GM18867 (cell line): ENCODE results near the gene TRABD.
"Not testable (repeated sequence)": the region's sequence is repeated elsewhere in the genome, so short reads cannot be mapped to it uniquely, and the experiment has no call there.

ENCODE experiments used
- ATAC-seq: cut with Tn5 transposase; IDR thresholded peaks from one replicate; pipeline ENCODE4 v1.9.1; 2021; ENCODE audit warnings: mild to moderate bottlenecking, moderate library complexity; ENCODE audit not compliant: unreplicated experiment

The TRABD gene, protein sequence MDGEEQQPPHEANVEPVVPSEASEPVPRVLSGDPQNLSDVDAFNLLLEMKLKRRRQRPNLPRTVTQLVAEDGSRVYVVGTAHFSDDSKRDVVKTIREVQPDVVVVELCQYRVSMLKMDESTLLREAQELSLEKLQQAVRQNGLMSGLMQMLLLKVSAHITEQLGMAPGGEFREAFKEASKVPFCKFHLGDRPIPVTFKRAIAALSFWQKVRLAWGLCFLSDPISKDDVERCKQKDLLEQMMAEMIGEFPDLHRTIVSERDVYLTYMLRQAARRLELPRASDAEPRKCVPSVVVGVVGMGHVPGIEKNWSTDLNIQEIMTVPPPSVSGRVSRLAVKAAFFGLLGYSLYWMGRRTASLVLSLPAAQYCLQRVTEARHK

DNA sequence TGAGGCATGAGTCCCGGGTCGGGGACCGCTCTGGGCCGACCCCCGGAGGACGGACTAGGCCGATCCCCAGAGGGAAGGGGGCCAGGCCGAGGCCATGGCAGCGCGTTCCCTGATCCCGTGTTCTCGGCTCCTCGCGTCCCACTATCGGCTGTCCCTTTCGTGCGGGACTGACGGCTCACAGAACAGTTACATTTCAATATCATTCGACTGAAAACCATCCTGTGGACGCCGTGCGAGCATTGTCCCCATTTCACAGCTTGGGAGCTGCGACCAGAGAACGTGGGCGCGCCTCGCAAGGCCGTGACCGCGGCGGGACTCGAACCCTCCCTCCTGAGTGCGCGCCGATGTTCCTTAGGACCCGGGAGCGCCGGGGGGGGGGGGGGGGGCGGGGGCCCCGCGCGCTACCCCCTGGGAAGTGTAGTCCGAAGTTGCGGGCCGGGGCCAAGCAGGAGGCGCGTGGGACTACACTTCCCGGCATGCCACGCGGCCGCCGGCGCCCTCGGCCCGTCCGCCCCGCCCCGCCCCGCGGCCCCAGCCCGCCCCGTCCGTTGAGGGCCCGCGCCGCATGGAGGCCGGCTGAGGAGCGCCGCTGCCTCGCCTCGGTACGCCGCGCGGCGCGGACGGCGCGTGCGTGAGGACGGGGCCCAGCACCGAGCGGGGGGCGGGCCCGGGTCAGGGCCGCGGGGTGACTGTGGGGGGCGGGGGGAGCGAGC lies at the start of gene TRABD:
TSS of gene TRABD (plus strand) at position 539 of the 713 bp plus-strand sequence. CDS start 7,148 bp downstream, outside the sequence.
- ATAC-seq = peak; percentile 35

DNA sequence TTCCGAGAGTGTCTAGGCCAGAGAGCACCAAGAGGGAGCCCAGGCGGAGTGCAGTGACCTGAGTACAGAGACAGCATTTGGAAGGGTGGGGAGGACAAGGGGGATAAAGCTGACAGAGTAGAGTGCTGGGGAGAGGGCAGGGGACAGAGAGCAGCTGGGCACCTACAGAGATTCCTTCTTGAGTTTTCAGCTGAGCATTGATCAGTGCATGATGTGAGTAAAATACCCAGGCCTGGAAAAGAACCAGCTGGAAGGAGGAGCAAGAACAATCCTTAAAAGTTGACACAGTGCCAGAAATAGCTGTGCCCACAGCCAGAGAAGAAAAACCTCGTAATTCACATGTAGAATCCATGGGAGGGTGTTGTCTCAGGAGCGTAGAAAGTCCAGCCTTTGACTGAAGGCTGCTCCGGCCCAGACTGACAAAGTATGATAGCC lies 49.1 kb upstream of the TRABD start:
- ATAC-seq = no peak

DNA sequence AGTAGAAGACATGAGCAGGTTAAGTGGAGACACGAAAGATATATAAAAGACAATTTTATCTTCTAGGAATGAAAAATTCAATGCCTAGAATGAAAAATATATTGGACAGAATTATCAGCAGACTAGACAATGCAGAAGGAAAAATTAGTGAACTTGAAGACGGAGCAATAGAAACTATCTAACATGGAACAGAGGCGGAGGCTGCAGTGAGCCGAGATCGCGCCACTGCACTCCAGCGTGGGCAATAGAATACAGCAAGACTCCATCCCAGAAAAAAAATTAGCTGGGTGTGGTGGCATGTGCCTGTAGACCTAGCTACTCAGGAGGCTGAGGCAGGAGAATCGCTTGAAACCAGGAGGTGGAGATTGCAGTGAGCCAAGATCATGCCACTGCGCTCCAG lies 48.4 kb upstream of the TRABD start:
- not testable (repeated sequence) for ATAC-seq

DNA sequence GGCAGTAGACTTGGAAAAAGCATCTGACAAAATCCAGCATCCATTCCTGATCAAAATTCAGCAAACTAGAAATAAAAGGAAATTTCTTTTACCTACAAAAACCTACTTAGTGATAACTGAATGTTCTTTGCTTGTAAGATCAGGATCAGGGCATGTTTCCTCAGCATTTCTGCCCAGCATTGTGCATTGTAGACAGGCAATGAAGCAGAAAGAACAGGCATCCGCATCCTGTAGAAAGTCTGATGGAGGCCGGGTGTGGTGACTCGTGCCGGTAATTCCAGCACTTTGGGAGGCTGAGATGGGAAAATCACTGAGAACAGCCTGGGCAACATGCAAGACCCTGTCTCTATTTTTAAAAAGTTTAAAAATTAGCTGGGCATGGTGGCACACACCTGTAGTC lies 47.7 kb upstream of the TRABD start:
- no peak for ATAC-seq

DNA sequence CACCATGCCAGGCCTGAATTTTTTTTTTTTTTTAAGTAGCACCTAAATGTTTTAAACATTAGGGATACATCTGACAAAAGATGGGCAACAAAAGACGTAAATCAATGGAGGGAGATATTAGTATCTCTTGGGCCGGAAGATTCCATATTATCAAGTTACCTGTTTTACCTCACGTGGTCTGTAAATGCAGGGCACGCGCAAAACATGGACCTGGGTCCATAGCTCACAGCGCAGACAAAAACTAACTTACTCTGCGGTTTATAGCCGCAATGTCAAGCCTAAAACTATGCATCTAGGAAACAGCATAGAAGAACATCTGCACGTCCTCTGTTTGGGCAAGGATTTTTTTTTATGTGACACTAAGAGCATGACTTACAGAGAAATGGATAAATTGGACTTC lies 46.7 kb upstream of the TRABD start:
- ATAC-seq = no peak

DNA sequence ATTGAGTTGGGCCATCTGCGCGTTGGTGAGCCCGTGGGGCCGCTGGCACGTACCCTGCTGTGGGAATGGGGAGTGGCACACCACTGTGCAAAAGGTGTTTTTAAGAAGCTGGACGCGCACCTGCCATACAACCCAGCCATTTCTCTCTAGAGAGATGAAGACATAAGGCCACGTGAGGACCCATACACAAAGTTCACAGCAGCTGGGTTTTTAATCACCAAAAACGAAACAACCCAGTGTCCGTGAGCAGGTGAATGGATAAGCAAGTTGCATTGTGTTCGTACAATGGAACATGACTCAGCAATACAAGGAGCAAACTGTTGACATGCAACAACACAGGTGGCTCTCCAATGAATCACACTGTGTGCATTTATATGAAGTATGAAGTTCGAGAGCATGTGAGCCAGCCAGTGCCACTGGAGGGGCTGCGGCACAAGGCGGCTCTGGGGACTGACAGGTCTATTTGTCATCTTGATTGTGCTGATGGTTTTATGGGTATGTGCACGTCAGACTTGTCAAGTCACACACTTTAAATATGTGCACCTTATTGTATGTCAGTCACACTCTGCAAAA lies 45.8 kb upstream of the TRABD start:
- no peak for ATAC-seq

DNA sequence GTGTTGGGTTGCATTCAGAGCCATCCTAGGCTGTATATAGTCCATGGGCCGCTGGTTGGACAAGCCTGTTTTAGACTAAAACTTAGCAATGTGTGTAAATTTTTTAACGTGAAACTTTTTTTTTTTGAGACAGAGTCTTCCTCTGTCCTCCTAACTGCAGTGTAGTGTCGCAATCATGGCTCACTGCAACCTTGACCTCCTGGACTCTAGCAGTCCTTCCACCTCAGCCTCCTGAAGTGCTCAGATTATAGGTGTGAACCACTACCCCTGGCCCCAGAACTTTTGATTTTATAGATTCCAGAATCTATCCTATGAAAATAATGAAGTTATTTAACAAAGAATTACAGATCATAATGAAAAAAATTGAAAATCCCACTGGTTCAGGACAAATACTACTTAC lies 45.1 kb upstream of the TRABD start:
- ATAC-seq = no peak

DNA sequence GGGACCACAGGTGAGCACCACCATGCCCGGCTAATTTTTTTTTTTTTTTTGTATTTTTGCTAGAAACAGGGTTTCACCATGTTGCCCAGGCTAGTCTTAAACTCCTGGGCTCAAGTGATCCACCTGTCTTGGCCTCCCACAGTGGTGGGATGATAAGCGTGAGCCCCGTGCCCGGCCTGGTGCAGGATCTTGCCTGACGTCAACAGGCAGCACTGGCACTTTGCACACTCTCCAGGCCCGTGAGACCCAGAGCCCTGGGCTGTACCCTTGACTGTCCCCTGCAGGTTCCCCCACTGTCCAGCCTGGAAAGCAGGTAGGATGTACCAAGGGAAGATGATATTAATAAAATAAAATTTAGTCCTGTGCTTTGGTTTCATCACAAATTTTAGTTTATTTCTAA lies 44.3 kb upstream of the TRABD start:
- no peak for ATAC-seq

DNA sequence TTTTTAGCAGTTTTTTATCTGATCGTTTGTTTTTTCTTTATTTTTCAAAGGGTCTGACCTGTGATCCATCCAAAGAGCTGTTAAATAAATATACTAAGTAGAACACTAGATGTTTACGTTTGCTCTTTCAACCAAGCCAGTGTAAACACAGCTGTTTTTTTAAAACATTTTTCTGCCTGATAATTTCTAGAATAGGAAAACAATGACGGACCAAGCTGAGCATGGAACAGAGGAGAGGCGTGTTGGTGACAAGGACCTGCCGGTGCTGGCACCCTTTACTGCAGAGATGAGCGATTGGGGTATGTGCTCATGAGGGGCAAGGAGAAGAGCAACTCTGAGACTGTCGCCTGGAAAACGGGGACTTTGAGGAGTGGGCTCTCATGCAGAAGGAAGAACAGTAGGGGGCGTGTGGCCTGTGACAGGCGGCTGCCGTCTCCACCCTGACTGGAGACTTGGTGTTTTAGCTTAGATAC lies 43.8 kb upstream of the TRABD start:
- no peak for ATAC-seq

DNA sequence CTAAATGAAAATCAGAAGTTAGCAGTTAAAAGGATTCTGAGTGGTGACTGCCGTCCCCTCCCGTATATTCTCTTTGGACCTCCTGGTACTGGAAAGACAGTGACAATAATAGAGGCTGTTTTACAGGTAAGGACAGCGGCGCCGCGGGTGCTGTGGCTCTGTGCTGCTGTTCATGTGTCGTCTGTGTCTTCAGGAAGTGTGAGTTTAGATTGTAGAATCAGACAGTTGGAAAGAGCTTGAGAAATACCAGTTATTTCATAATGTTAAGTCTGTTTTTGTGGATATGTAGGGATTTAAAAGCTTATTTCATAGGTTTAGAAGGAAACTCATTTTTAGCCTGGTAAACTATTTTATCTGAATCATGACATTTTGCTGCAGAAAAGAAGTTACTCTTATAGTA lies 42.6 kb upstream of the TRABD start:
- no peak for ATAC-seq

DNA sequence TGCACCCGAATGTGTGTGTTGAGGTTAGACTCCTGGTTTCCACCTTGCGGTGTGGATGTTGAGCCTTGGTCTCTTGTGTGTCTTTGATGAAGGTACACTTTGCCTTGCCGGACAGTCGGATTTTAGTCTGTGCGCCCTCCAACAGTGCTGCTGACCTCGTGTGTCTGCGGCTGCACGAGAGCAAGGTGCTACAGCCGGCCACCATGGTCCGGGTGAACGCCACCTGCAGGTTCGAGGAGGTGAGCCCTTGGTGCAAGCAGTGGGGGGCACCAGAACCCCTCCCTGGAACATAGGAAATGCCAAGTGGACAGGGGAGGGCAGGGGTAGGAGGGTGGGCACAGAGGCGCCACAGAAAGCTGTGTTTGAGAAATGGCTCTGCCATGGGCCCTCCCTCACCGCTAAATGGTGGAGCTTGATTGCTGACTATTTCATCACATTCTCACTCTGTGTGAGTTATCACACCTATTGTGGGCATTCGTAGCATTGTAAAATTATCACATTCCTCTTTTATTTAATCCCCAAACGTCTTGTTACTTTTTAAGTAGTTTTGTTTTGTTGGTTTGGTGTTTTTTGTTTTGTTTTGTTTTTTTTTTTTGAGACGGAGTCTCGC lies 41.6 kb upstream of the TRABD start:
- ATAC-seq = no peak

DNA sequence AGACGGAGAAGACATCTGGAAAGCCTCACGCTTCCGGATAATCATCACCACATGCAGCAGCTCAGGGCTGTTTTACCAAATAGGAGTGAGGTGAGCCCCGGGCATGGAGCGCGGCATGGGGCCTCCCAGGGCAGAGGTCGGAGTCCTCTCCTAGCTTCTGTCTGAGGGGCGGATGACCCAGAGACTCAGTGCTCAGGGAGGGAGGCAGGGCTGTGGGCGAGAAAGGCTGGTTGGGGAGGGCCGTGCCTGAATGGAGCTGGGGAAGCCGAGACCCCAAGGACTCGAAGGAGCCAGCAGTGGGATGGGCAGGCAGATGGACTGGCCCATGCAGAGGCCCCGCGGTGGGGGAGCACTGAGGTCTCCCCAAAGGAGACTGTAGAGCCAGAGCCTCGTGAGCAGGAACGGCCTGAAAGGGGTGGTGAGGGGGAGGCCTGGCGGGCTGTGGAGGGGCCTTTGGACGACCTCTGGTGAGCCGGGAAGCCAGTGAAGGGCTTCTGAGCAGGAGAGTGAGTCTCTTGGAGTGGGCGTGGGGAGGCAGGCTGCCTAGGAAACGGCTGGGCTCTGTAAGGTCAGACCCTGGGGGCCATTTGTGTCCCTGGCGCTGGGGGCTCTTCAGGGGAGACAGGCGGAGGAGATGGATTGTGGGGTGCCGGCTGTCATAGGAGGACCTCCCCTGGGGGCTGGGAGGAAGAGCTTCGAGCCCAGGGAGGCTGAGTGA lies 39.8 kb upstream of the TRABD start:
- no peak for ATAC-seq

DNA sequence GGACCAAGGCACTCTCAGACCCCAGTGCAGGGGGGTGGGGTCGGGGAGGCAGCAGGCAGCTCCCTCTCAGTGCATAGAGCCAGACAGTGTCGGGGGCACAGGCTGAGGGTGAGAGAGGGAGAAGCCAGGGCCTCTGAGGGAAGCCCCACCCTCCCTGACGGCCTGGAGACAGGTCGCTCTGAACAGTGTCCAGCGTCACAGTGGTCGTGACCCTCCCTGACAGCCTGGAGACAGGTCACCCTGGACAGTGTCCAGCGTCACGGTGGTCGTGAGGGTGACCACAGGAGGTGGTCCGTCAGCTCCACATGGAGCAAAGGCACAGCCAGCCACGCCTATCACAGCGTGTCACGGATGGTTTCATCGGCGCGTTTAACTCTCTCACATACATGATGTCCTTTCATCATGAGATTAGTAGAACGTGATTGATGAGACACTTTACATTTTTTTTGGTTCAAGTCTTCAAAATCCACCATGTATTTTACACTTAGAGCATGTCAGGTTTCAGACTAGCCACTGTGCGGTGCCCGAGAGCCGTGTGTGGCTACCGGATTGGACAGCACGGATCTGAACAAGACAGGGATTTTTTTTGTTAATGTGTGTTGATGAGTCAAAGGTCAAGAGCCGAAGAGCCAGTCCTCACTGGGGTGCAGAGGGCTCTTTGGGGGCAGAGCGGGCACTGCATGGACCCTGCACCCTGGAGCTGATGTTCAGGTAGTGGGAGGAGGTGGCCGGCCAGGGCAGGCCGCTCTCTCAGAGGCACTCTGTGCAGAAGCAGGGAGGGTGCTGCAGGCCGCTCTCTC lies 39.1 kb upstream of the TRABD start:
- ATAC-seq = no peak

DNA sequence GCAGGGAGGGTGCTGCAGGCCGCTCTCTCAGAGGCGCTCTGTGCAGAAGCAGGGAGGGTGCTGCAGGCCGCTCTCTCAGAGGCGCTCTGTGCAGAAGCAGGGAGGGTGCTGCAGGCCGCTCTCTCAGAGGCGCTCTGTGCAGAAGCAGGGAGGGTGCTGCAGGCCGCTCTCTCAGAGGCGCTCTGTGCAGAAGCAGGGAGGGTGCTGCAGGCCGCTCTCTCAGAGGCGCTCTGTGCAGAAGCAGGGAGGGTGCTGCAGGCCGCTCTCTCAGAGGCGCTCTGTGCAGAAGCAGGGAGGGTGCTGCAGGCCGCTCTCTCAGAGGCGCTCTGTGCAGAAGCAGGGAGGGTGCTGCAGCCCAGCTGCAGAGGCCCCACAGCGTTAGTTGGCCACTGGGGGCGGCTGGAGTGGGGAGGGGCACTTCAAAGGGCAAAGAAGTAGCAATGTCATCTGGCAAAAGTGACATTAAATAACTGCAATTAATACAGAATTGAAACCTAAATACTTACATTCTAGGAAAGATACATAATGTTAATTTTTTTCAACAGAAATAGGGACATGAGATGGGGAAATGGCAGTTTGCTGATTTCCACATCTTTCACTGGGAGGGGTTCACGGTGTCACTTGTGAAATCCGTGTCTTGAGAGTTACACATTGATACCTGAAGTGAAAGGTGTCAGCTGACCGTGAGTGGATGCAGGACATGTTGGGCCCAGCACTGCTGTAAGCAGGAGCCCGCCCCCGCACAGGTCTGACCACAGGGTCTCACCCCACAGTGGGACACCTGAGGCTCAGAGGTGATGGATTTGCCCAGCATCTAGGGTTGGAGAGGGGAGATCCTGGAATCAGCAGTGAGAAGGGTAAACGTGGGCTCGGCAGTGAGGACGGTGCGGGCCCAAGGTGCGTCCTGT lies 38.2 kb upstream of the TRABD start:
- ATAC-seq = not testable (repeated sequence)

DNA sequence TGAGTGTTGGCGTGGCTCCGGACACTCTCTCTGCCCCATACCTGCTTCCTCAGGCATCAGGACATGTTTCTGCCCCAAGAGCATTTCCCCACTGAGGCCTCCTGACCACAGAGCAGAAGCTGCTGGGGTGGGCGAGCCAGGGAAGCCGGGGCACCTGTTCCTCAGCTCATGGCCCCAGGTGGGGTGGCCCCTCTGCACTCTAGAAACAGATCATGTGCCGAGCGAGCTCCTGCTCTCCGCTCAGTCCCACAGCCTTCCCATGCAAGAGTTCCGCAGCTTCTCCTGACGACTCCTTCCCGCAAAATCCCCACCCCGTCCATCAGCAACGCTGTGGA lies 37.6 kb upstream of the TRABD start:
- ATAC-seq = no peak

DNA sequence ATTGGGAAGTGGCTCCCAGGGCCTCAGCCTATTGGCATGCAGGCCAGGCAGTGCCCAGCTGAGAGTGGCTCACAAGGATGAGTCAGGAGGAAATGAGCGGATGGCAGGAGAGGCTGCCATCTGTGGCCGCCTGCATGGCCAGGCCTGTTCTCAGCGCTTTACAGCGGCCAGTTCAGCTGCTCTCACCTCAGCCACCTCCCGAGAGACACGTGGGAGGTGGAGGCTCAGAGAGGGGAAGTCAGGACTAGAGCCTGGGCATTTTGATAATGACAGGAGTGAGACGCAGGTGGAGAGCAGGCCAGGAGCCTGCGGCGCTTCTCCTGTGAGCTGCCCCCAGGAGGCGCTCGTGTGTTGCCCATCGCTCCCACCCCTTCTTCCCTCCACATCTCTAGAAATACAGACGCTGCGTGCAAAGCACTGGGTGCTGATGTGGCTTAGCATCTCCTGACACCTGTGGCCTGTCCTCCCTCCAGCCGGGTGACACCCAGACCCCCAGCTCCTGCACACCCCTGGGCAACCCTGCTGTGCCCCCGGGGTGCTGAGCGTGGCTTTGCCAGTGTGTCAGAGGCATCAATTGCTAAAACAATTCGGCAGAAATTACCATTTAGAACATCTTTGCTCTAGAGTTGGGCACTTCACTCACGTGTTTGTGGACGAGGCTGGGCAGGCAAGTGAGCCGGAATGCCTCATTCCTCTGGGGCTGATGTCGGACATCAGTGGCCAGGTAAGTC lies 36.6 kb upstream of the TRABD start:
- ATAC-seq = peak; percentile 54

DNA sequence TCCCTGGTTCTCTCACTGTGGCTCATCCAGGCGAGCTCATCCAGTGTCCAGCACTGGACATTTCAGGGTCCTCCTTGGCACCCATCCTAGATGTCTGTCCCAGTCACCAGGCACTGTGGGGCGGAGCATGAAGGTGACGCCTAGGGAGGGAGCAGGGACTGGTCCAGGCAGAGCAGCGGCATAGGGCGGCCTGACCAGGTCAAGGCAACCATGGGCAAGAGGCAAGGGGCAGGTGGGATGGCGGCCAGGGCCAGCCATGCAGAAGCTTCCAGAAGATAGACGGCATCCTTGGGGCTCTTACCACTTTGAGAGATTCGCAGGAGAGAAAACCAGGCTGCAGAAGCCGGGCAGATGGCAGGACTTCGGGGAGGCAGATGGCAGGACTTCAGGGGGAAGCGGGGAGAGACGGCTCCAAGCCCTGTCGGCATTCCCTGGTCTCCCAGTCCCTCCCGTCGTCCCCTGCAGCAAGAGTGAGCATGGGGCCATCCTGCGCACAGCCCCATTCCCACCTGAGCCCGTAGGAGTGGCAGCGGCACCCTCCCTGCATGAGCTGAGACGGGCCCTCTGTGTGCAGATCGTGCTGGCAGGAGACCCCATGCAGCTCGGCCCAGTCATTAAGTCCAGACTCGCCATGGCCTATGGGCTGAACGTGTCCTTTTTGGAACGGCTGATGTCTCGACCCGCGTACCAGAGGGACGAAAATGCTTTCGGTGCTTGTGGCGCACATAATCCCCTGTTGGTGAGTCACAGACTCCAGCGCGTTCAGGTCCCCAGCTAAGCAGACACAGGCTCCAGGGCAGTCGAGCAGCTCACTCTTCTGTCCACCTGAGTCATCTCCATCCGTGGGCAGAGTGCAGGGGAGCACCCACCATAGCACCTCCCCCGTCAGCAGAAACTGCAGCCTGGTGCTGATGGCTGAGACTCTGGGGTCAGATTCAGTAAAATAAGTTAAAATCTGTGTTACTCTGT lies 35.3 kb upstream of the TRABD start:
- no peak for ATAC-seq
